Chondrocyte (in vitro differentiated cells): Measurements from ENCODE around the gene UBTD2. TPM values are rescaled to one million over a fixed set of nuclear protein-coding genes. Genes with fewer than 3 reads are reported as not detected.
A peak's percentile ranks its signal among the peaks of the same experiment; 100 is the strongest.

Experiments
- DNase-seq: peaks from one replicate; pipeline ENCODE4 v3.0.0; 2021; ENCODE audit warnings: mixed read lengths, low spot score
- H3K27ac Mint-ChIP-seq: one replicate; pipeline ENCODE4 v1.8.0; 2021; ENCODE audit warnings: mild to moderate bottlenecking, moderate library complexity, mixed read lengths; ENCODE audit not compliant: unreplicated experiment
- H3K27me3 Mint-ChIP-seq: 2 replicates; pipeline ENCODE4 v1.8.0; 2021; ENCODE audit warnings: low read depth, mixed read lengths
- H3K36me3 Mint-ChIP-seq: 2 replicates; pipeline ENCODE4 v1.8.0; 2021; ENCODE audit warnings: low read depth, mixed read lengths
- H3K4me1 Mint-ChIP-seq: 2 replicates; pipeline ENCODE4 v1.8.0; 2021; ENCODE audit warnings: low read depth, mild to moderate bottlenecking, mixed read lengths
- H3K4me3 Mint-ChIP-seq: one replicate; pipeline ENCODE4 v1.8.0; 2021; ENCODE audit warnings: mild to moderate bottlenecking, moderate library complexity, mixed read lengths; ENCODE audit not compliant: unreplicated experiment
- H3K9me3 Mint-ChIP-seq: 2 replicates; pipeline ENCODE4 v1.8.0; 2021; ENCODE audit warnings: low read depth, mixed read lengths
- total RNA-seq: library from RNA; stranded (reverse); gene quantifications from 3 replicates; pipeline ENCODE4 v1.2.1, GENCODE V29; 2021
- TF ChIP-seq, protein P1 (sequence below): fragments of 200-600 bp; sonication (generic); IDR thresholded peaks from 2 replicates; pipeline ENCODE4 v1.5.0; 2021; ENCODE audit warnings: antibody characterized with exemption, mild to moderate bottlenecking, moderate library complexity

UBTD2 gene
- total RNA-seq, 1 donor from 2014 or later: 38.4 TPM

DNA sequence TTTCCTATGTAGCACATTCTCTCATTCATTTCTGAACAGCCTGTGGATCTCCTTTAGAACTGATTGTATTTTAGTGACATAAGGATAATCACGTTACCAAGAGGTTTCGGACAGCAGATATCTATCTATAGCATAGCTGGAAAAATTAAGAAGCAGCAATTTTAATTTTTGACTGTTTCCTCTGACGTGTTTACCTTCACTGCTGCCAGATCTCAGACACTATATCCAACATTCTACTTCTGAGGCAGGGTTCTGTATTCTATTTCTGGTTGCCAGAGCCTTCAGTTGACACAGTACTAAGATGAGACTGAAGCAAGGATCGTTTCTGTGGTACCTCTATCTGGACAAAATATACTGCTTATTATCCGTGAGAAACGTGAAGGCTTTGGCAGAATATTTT is 89.7 kb downstream of the UBTD2 start, which contains the start of gene EFCAB9:
Gene EFCAB9 (plus strand): TSS at position 301 of the 400 bp plus-strand sequence. CDS start 1 bp downstream, at position 302.
- no peak for DNase-seq
- H3K27me3 Mint-ChIP-seq: no peaks in the 10 kb centered on the region
- H3K4me1 Mint-ChIP-seq: peaks cover 13% of the 10 kb centered on the region
- H3K36me3 Mint-ChIP-seq: peaks cover 1% of the 10 kb centered on the region
- TF ChIP-seq, protein P1, sequence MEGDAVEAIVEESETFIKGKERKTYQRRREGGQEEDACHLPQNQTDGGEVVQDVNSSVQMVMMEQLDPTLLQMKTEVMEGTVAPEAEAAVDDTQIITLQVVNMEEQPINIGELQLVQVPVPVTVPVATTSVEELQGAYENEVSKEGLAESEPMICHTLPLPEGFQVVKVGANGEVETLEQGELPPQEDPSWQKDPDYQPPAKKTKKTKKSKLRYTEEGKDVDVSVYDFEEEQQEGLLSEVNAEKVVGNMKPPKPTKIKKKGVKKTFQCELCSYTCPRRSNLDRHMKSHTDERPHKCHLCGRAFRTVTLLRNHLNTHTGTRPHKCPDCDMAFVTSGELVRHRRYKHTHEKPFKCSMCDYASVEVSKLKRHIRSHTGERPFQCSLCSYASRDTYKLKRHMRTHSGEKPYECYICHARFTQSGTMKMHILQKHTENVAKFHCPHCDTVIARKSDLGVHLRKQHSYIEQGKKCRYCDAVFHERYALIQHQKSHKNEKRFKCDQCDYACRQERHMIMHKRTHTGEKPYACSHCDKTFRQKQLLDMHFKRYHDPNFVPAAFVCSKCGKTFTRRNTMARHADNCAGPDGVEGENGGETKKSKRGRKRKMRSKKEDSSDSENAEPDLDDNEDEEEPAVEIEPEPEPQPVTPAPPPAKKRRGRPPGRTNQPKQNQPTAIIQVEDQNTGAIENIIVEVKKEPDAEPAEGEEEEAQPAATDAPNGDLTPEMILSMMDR: no peak
- no peaks in the 10 kb centered on the region for H3K9me3 Mint-ChIP-seq
- H3K4me3 Mint-ChIP-seq: no peak within 1 kb of the TSS
- no peak within 1 kb of the TSS for H3K27ac Mint-ChIP-seq

DNA sequence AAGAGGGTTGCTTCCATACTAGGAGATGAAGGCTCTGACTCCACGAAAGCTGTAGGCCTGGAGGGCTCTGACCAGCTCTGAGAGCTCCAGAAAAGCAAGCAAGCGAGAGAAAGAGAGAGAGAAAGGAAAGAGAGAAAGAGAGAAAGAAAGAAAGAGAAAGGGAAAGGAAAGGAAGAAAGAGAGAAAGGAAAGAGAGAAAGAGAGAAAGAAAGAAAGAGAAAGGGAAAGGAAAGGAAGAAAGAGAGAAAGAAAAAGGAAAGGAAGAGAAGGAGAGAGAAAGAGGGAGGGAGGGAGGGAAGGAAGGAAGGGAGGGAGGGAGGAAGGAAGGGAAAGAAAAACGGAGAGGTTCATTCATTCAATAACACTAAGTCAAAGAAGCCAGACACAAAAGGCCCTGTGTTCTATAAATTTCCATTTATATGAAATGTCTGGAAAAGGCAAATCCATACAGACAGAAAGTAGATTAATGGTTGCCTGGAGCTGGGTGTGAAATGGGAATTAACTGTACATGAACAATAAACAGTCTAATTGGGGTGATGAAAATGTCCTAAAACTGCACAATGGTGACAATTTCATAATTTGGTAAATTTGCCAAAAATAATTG is 93.8 kb downstream of the UBTD2 start:
- no peak for DNase-seq
- H3K27me3 Mint-ChIP-seq: no peaks in the 10 kb centered on the region
- TF ChIP-seq, protein P1: no peak
- H3K27ac Mint-ChIP-seq: peak overlapping the region; percentile 97
- no peaks in the 10 kb centered on the region for H3K9me3 Mint-ChIP-seq
- H3K4me1 Mint-ChIP-seq: peaks cover 40% of the 10 kb centered on the region
- no peaks in the 10 kb centered on the region for H3K36me3 Mint-ChIP-seq
- H3K4me3 Mint-ChIP-seq: peak overlapping the region; percentile 60

GRCh38 chr5:172188893-172189692 is 94.5 kb downstream of the UBTD2 start:
- no peaks in the 10 kb centered on the region for H3K9me3 Mint-ChIP-seq

GRCh38 chr5:172188033-172188892 is 95.3 kb downstream of the UBTD2 start, which contains the start of gene STK10:
Gene STK10, minus strand, starts transcription at chr5:172188224. Its CDS starts 182 bp downstream, at chr5:172188042.
- TF ChIP-seq, protein P1: peak; percentile 95
- Mint-ChIP-seq H3K27me3 (no peaks in the 10 kb centered on the region), H3K9me3 (no peaks in the 10 kb centered on the region), H3K4me1 (peaks cover 41% of the 10 kb centered on the region), H3K4me3 (peak within 1 kb of the TSS; percentile 96), H3K36me3 (no peaks in the 10 kb centered on the region), H3K27ac (peak within 1 kb of the TSS; percentile 86)
- peak; percentile 96 for DNase-seq

More at GRCh38 chr5:172188893-172189692, 94.5 kb downstream of the UBTD2 start:
- Mint-ChIP-seq H3K36me3 (no peaks in the 10 kb centered on the region), H3K27ac (peak overlapping the region; percentile 97), H3K4me3 (peak overlapping the region; percentile 81), H3K4me1 (peaks cover 41% of the 10 kb centered on the region), H3K27me3 (no peaks in the 10 kb centered on the region)
- no peak for DNase-seq
- TF ChIP-seq, protein P1: peak; percentile 2
